C4-2B (cell line): ENCODE results near the gene WDR88.
"Not testable (repeated sequence)": the region's sequence is repeated elsewhere in the genome, so short reads cannot be mapped to it uniquely, and the experiment has no call there.

Experiments used
- CTCF ChIP-seq: fragments of 450-650 bp; conservative IDR thresholded peaks from 2 replicates; pipeline ENCODE4 v1.5.1; 2017; ENCODE audit warnings: mild to moderate bottlenecking
- ZFX ChIP-seq: fragments of 450-650 bp; IDR thresholded peaks from 2 replicates; pipeline ENCODE4 v1.6.1; 2017

GRCh38 chr19:33191092-33191491, 59.2 kb downstream of the WDR88 start:
- TF ChIP-seq CTCF, ZFX: not testable (repeated sequence)
